Ecto neural progenitor cell (in vitro differentiated cells): ENCODE data around the gene IGFBP2.

Source experiments
- DNase-seq: peaks from one replicate; pipeline ENCODE4 v3.0.0-alpha.2; 2018; ENCODE audit warnings: low spot score

Gene IGFBP2

DNA sequence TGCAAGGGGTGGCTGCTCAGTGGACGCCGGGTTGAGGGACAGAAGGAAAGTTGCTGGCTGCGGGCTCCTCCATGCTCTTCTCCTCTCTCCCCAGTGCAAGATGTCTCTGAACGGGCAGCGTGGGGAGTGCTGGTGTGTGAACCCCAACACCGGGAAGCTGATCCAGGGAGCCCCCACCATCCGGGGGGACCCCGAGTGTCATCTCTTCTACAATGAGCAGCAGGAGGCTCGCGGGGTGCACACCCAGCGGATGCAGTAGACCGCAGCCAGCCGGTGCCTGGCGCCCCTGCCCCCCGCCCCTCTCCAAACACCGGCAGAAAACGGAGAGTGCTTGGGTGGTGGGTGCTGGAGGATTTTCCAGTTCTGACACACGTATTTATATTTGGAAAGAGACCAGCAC is 30.6 kb downstream of the IGFBP2 start:
- DNase-seq: no peak

DNA sequence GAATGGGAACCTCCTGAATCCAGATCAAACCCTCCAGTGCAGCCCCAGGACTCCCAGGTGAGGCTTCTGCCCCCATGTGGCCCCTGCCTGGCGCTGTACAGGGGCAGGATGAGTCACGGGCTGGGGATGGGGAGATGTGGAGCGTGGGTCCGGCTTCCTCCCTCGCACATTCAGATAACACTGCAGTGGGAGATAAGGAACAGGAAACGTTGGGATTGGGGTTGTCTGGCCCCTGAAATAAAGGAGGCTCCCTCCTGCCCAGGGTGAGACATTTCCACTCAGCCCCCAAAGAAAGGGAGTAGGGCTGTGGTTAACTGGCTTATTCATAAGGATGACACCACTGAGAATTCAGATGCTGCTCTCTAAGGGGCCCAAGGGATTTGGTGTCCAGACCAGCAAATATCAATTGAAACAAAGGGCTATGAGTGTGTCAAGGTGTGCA is 31.4 kb downstream of the IGFBP2 start:
- no peak for DNase-seq

DNA sequence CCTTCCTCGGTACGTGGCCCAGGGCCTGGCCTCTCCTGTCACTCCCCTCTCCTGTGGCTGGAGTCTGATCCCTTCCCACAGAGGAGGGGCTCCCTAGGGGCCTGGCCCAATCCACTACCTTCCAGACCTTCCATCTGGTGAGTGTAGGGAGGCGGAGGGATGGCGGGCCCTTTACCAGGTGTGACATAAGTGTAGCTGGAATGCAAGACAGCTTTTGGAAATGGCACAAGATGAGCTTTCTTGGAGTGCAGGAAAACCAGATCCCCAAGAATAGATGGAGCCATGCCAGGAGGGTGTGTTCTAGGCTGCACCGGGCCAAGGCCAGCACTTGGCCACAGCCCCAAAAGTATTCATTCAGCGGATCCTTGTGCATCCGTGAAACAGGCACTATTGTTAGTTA is 32.0 kb downstream of the IGFBP2 start:
- no peak for DNase-seq

DNA sequence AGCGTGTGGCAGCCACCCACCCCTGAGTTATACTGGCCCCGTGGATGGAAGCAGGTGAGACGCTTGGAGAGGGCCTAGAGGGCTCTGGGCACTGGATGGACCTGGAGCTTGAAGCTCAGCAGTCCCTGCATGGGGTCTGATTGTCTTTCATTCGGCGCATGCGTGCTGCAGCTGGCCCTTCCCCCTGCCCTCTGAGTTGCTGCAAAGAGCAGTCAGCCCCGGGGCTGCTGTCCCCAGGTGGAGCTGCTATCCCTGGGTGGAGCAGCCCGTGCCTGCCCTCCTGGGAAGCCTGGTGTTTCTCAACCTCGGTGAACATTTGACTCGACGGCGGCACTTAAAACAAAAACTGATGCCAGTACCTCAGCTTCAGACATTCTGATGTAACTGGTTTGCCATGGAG is 32.5 kb downstream of the IGFBP2 start:
- DNase-seq: peak; percentile 86

DNA sequence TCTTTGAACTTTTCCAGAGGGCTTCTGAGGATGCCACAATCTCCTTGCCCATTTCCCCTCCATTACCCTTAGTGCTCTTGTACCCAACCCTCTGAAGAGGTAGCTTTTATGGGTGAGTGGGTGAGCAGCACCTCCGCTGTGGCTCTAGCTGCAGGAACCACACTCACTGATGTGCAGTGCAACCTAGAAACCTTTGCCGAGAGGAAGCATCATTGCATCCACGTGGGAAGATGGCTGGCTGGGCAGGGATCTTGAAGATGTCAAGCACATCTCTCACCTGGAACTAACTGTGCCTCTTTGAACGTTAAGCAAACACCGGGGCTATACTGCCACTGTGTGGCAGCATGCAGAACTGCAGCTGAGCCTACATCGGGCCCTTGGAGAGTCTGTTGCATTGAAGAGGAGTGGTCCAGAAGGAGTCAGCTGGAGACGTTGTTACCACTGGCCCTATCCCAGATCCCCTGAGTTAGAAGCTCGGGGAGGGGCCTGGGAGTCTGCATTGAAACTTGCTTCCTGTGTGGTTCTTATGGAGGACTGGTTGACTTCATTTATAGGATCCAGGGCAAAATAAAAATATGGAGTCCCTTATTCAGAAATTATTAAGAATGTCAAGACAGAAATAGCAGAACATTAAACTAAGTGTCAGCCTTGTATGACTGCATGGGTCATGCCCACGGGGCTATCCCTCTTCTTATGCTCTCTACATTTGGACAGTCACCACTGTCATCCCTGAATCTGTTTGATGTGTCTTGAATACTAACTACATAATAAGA is 33.4 kb downstream of the IGFBP2 start:
- DNase-seq: peak; percentile 87

DNA sequence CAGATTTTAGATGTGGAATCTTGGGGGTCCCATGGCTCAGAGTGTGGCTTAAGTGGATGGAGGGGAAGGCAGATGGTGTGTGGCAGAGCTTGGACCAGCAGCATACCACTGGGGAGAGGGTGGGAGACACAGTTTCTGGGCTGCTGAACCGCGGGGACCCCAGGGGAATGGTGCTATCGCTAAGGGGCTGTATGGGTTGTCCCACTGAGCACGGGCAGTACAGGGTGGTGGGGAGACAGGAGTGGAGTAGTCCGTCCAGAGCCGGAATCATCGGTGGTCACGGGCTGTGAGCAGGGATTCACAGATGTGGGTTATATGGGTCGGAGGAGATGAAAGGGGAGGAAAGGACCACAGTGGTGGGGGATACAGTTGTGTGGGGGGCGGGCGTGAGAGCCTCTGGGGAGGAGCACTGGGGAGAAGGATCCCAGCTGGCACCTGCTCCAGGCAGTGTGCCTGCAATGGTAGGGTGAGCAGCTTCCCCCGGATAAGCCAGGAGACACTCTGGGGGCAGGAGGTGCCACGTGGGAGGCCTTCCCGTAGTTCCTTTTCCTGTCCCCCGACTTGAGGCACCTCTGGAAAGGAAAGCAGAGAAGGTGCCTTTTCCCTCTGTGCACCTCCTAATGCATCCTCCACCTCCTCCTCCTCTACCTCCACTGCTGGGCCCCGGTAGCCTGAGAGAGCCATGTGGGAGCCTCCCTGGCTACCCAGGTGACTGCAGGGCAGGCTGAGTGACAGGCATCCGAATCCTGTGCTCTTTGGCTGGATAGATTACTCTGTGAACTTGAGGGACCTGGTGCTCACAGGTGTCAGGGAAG is 37.3 kb downstream of the IGFBP2 start:
- no peak for DNase-seq

DNA sequence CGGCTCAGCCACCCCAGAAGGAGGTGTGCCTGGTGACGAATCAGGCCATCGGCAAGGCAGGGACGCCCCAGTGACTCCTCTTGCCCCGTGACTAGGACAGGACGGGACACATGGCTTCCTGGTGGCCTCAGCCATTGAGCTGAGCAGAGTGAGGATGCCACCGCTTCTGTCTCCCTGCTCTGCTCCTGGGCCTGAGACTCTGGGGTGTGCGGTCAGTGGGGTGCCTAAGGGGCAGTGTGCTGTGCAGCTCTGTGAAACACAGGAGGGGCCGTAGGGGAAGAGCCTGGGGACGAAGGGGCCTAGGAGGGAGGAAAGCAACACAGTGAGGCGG is 37.8 kb downstream of the IGFBP2 start:
- no peak for DNase-seq

DNA sequence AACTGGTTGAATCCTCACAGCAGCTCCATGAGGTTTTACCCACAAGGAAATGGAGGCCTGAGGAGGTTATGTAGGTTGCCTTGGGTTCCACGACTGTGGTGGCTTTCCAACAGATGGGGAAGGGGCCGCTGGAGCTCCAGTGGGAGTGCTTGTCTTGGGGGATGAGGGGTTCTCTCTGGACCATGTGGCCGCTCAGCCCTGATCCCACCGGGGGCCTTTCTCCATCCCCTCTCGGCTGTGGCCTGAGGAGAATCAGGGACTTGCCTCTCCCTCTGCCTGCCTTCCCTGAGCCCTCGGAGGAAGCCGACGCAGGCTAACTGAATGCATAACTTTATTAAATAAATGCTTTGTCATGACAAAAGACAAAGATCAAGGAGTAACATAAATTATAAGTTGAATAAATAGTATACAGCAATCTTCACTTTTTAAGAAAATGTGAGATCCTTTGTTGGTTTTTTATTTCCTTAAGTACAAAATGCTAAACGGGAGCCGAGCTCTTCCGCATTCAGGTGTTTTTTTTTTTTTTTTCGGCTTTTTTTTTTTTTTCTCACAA is 38.6 kb downstream of the IGFBP2 start:
- no peak for DNase-seq

DNA sequence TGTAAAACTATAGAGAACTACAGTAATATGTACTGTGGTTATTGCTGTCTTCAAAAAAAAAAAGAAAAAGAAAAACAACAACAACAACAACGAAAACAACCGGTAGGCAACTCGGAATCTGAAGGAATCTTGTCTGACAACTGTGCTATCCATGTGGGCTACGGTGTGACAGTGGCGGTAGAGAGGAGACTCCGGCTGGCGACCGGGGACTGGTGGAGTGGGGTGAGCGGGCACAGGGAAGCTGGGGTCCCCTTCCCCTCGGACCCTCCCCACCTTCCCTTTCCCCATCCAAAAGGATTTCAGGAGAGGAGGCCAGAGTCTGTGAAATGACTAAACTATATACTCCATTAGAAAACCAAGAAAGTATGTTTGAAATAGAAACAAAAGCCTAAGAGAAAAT is 39.2 kb downstream of the IGFBP2 start:
- DNase-seq: no peak

DNA sequence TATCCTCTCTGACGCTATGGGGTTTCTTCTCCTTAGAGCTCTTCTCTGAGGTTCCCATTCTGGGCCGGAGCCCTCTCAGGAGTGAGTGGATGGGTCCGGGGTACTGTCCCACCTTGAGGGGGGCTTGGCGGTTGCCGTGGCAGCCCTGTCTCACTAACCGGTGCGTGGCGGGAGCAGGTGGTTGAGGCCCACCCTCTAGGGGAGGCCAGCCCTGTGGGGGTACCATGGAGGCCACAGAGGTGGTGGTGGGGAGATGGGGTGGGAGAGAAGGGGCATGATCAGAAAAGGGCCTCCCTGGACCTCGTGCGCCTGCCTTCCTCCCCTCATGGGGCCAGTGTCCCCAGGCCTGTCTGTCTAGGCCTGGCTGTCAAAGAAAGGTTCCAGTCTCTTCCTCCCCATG is 39.8 kb downstream of the IGFBP2 start:
- no peak for DNase-seq

DNA sequence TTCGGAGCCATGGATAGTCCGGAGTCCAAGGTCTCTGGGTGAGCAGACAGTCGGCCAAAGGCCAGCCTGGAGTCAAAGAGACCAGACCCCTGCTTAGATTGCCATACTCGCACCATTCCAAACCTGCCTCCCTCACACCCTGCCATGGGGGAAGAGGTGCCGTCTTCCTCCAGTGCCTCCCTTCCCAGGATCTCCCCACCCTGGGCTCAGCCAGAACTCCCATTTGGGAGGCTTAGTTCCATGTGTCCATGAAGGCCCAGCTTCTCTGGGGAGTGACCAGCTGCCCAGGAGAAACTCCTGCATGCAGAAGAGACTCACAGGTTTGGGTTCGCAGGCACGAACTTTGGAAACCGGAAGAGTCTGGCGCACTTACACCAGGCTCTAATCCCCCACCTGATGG is 40.4 kb downstream of the IGFBP2 start:
- no peak for DNase-seq

DNA sequence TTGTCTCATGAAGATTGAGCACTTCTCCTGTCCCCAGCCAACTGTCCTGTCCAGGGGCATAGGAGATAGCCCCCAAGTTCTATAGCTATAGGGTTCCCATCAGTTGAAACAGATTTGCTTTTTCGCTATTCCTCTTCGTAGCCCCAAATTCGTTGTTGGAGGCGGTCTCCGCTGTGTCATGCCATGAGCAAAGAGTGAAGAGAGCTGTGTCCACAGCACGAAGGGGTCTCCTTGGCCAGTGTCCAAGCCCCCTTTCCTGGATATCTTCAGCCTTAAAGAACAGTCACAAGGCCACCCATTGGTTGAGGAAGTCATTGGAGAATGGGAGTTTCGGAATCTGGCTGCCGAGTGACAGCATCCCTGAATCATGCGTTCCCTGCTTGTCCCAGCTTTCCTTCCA is 41.2 kb downstream of the IGFBP2 start:
- no peak for DNase-seq

DNA sequence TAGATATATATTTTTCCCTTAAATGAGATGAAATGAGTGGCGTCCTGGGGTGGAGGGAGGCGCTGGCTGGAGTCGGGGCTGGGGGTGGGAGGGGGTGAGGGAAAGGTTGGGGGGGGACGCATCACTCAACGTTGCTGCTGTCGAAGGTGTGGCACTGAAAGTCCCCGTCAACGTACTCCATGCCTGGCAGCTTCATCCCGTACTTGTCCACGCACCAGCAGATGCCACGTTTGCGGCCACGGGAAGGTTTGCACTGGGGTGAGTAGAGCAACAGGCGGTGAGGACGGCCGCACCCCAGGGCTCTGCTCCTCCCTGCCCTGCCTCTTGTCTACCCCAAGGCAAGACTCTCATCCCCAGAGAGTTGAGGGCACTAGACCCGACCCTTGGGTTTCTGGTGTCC is 43.4 kb downstream of the IGFBP2 start:
- no peak for DNase-seq

DNA sequence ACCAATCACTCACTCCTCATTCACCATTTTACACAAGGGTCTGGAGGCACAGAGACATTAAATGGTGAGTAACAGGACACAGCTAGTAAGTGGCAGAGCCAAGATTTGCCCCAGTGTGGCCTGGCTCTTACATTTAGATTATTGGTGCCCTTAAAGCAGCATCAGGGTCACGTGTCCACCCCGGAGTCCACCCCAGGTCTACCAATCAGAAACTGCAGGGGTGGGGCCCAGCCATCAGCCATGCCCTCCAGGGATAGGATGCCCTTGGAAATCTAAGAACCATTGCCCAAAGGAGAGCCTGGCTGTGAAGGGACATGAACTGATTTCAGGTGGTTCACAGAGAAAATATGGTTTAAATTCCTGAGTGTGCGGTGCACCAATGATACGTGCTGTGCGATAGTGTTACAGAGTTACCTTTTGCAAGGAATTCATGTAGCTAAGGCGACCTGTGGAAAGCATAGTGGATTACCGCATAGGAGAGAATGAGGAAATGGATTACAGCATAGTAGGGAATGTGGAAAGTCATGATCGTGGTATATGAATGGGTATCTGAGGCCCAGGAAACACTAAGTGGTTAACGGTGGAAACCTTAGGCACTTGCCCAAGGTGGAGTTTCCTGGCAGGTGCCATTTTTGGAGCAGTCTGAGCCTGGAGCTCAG is 44.3 kb downstream of the IGFBP2 start:
- no peak for DNase-seq

DNA sequence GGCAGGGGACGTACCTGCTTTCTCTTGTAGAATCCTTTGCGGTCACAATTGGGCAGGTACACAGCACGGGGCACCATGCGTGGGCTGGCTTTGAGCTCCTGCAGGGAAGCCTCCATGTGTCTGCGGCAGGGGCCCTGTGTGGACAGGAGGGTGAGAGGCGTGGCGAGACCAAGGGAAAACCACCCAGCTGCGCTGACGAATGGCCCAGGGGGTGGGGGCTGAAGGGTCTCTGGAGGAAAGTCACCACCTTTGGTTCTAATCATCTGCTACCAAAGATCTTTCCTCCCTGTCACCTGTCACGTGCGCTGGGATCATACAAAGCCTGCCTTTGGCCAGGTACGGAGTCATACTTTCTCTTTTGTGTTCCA is 44.9 kb downstream of the IGFBP2 start:
- DNase-seq: no peak

DNA sequence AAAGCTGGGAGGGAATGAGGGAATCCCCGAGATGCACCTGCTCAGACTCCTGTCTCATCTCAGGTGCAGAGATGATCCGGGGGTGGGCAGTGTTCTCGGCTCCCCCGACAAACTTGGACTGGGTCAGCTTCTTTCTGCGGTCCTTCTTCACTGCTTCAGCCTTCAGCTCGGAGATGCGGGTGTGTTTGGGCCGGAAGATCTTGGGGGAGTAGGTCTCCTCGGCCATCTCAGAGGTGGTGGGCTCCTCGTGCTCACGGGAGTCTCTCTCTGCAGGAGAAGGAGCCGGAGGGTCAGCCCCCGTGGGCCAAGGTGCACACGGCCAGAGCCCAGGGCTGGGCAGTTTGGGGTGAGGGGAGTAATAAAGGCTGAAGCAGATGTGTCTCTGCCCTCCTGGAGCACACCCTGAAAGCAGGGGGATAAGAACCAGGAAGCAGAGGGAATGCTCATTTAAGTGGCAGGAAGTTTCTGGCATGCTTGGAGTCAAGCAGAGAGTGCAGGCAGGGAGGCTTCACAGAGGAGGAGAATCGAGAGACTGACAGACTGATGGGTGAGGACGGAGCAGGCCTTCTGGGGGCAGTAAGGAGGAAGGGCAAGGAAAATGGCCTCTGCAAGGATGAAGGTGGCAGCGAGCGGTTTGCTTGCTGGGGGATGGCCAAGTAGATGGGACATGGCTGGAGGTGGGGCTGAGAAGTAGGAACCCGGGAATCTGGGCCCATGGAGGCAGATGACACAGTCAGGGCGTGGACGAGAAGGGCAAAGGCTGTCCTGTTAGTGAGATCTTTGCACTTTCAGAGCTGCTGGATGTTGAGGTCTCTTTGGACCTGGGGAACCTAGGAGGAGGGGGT is 45.8 kb downstream of the IGFBP2 start:
- no peak for DNase-seq

DNA sequence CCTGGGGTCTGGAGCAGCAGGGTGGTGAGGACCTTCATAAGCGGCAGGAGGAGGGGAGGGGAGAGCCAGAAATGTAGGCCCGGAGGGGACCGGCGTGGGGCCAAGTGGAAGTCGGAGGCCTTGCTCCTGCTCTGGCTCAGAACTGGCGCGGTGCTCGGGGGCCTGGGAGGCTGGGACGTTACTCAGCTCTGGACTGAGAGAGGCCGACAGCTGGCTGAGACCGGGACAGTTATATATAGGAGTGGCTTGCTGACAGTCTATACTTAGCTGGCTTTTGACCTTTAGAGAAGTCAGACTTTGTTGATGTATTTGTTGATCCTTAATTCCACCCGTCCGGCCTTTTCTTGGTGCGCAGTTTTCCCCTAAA is 46.4 kb downstream of the IGFBP2 start:
- no peak for DNase-seq

DNA sequence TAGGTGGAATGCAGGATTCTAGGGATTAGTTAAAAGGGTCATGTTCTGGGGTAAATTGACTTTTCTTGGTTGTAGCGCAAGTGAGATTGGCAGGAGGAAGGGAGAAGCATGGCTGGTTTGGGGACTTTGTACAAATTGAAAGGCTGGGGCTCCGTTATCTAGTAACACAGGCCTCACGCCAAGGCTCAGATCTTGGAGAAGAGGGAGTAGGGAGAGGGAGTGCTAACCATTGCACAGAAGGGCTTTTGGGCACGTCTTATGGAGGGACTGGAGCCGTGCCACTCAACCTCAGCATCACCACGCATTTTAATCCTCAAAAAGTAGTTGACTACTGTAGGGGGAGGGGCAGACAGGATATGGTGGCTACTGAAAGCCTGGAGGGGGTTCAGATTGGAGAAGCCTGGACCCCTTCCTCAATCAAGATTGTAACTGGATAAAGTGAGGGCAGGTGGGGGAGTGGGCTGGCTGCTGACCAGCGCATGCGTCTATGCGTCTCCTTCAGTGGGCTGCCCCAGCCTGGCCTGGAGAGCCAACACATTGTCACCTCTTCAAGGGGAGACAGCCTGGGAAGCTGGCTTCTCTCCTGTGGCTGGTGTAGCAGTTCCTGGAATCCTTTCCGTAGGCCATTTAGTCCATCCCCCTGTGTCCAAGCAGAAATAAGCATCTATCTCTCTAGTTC is 47.9 kb downstream of the IGFBP2 start:
- DNase-seq: no peak

DNA sequence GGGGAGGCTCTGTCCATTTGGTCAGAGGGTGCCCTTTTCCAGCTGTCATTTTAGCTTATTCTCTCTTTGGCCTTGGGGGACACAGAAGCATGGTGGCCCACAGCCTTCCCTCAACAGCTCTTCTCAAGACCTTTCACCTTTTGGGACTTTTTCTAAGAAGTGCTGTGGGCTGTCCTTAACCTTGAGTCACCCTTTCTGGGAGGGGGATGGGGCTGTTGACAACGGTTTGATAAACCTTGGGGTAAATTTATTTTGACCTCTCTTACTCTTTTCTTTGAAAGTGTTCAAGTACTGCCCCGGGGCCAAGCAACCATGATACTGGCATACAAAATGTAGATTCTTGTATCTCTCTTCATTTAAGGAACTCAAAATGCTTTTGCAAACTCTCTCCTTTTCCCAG is 48.5 kb downstream of the IGFBP2 start:
- no peak for DNase-seq

DNA sequence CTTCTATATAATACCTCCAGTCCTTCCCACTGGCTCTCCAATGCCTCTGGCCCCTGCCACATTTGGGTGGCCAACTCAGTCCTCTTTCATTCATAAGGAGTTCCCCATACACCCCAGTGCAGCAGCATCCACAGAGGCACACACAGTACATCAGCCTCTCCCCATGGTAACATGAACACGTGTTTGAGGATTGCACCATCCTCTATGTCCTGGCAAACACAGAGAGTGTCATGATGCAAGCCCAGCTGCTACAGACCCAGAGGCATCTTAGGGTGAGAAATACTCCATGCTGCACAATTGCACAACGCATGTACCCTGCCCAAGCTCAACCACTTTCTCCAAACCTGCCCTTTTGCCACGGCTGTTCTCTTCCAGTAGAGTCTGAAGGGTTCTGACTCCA is 50.6 kb downstream of the IGFBP2 start:
- DNase-seq: no peak

DNA sequence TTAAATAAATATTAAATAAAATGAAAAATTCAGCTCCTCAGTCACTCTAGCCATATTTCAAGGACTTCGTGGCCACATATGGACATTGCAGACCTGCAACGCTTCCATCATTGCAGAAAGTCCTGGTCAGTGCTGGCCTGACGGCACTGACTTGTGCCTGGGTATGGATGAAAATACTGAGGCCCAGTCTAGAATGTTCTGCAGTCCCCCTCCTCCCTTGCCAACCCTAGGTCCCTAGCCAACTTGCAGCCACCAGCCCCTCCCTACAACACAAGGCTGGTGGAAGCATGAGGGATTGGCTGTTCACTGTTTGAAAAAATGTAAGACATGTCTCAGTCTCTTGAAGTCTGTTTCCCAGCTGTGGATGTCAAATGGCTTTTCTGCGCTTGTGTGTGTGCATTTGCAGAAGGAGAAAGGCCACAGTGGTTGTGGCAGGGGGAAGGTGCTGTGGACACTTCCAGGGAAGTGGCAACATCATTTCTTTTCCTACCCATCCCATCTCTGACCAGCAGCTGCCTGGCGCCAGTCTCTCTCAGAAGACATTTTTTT is 52.2 kb downstream of the IGFBP2 start:
- no peak for DNase-seq
